NT2/D1 (cell line): ENCODE measurements around the gene CDH3.

ENCODE experiments used
- SUZ12 ChIP-seq: IDR thresholded peaks from 2 replicates; pipeline ENCODE4 v1.6.1; 2011; ENCODE audit not compliant: insufficient read length, insufficient read depth; ENCODE audit errors: extremely low read depth
- YY1 ChIP-seq: IDR thresholded peaks from 2 replicates; pipeline ENCODE4 v1.6.1; 2011; ENCODE audit not compliant: insufficient read length, insufficient read depth
- ZNF274 ChIP-seq: IDR thresholded peaks from 2 replicates; pipeline ENCODE4 v1.6.1; 2011; ENCODE audit warnings: mild to moderate bottlenecking, low read depth, low read length

- TF ChIP-seq YY1 (no peak), ZNF274 (no peak), SUZ12 (no peak)
These were observed 8.3 kb upstream of the CDH3 start for GRCh38 chr16:68636818-68637217.
